Forelimb muscle (tissue), 1 donor: Measurements from ENCODE around the gene GDPD3. TPM values are rescaled to one million over a fixed set of nuclear protein-coding genes. Genes with fewer than 3 reads are reported as not detected.

Source experiments
- DNase-seq: peaks from one replicate; pipeline ENCODE4 v3.0.0-alpha.2; 2013; ENCODE audit warnings: low read depth
- polyA plus RNA-seq: library from polyadenylated mRNA; unstranded; fragments of 120-200 nt; gene quantifications from one replicate; pipeline ENCODE4 v1.2.1, GENCODE V29; 2013; ENCODE audit not compliant: insufficient read length

Gene GDPD3
- polyA plus RNA-seq, 1 donor: 5.4 TPM

- DNase-seq: no peak
Measured at GRCh38 chr16:30095166-30096078, 17.9 kb downstream of the GDPD3 start.

GRCh38 chr16:30094541-30095165 is 18.7 kb downstream of the GDPD3 start:
- no peak for DNase-seq

GRCh38 chr16:30092373-30093010 is 20.8 kb downstream of the GDPD3 start:
- peak; percentile 41 for DNase-seq

GRCh38 chr16:30091474-30092372 is 21.6 kb downstream of the GDPD3 start, which contains the start of gene TBX6:
Gene TBX6 (minus strand): TSS chr16:30091924. CDS start chr16:30091193, 731 bp downstream.
- peak; percentile 60 for DNase-seq

GRCh38 chr16:30090610-30091331 is 22.6 kb downstream of the GDPD3 start:
- DNase-seq: no peak

- no peak for DNase-seq
Measured at GRCh38 chr16:30088832-30089624, 24.3 kb downstream of the GDPD3 start.

GRCh38 chr16:30088237-30088831 is 25.0 kb downstream of the GDPD3 start:
- no peak for DNase-seq

- no peak for DNase-seq
Measured at GRCh38 chr16:30087181-30087898, 26.0 kb downstream of the GDPD3 start.

- no peak for DNase-seq
Measured at GRCh38 chr16:30086291-30087140, 26.8 kb downstream of the GDPD3 start.

- DNase-seq: no peak
Measured at GRCh38 chr16:30085820-30086219, 27.5 kb downstream of the GDPD3 start.

GRCh38 chr16:30085247-30085646 is 28.1 kb downstream of the GDPD3 start:
- no peak for DNase-seq

GRCh38 chr16:30084816-30085159 is 28.5 kb downstream of the GDPD3 start:
- DNase-seq: no peak

- no peak for DNase-seq
Measured at GRCh38 chr16:30084096-30084815, 29.1 kb downstream of the GDPD3 start.

GRCh38 chr16:30083216-30084055 is 29.9 kb downstream of the GDPD3 start:
- no peak for DNase-seq

GRCh38 chr16:30082545-30083090 is 30.7 kb downstream of the GDPD3 start:
- DNase-seq: no peak

- no peak for DNase-seq
Measured at GRCh38 chr16:30079480-30079879, 33.9 kb downstream of the GDPD3 start.
